ENCODE data around the gene CACNA1C.

DNA sequence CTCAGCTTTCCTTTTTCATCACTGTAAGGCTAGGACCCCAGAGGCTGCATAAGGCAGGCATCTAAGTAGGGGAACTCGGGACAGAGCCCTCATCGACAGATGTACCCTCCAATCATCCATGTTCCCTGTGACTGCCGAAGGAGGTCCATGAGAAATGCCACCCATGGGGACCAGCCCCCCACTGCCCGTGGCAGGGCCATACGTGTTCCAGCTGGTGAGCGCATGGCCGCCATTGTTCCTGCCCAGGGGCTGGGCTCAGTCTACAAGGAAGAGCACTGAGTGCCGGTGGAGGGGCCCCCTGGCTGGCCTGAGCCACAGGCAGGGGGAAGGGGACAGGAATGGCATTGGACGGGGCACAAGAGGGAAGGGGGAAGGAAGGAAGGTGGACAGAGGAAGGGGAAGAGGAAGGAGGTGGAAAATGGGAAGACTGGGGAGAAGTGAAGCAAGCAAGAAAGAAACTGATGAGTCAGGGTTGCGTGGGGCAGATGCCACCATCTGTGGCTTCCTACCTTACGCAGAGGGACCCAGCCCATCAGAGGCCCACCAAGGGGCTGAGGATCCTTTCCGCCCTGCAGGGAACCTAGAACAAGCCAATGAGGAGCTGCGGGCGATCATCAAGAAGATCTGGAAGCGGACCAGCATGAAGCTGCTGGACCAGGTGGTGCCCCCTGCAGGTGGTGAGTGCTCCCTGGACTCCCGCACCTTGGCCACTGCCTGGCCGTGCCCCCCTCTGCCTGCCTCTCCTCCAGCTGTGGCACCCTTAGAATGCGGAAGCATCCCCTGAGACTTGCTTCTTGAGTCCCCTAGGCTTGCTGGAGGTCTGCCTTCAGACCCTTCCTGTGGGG, 621.4 kb downstream of the CACNA1C start:
- no peak for TF ChIP-seq GATA3 (IDR thresholded peaks at IDR 0.05; ENCODE audit: low read depth, low read length)
- no peak for TF ChIP-seq GATA2 (IDR thresholded peaks at IDR 0.05; ENCODE audit: low read depth, low read length)
